T-helper 2 cell treated with Interferon-gamma antibody and Interleukin-4, amounts not matched to agents 100 ng/mL and 5 ng/mL, for 36 hours (primary cell): ENCODE data around the gene RAD51B. TPM values are rescaled to one million over a fixed set of nuclear protein-coding genes. Genes with fewer than 3 reads are reported as not detected.

Experiments used
- intact Hi-C: fragments of 100-400 bp; cut with micrococcal nuclease; formaldehyde crosslinking; loops from one replicate; pipeline ENCODE4 v1.15.1; 2023
- total RNA-seq: library from RNA; stranded (reverse); gene quantifications from 2 replicates; pipeline ENCODE4 v1.2.3, GENCODE V29; 2022

The RAD51B gene
- total RNA-seq, 1 donor from 2014 or later = 31.7 TPM

DNA sequence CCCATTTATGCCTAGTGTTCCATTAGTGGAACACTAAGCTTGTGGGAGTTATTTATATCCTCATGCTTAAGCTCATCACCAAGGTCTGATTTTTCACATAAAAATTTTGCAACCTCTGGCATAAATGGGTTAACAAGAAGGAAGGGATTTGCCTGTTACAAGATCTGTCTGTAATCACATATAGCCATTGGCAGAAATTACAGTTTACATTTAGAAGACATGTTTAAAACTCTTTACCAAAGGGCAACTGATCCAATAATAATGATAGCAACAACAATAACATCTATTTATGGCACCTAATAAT is 550.4 kb downstream of the RAD51B start:
- intact Hi-C loops = no loop called here

DNA sequence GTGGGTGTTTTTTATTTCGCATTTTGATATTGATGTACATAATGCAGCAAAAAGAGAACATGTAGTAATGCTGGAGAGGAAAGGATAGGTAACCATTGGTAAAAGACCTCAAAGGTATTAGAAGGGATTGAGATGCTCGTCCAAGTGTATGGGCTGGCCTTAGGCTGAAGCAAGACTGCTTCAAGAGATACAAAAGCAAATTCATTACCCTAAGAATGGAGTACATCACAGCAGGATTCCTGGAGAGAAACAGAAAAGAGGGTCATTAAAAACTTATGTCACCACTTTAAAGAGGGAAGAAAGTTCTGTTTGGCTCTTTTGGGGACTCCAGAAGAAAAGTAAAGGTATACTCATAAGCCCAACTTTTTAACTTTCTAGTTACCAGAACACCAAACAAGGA is 552.8 kb downstream of the RAD51B start:
- intact Hi-C loops = no loop called here

GRCh38 chr14:68373124-68373646 is 553.6 kb downstream of the RAD51B start:
- intact Hi-C loops = no loop called here

GRCh38 chr14:68373847-68374444 is 554.4 kb downstream of the RAD51B start:
- intact Hi-C loops = no loop called here

DNA sequence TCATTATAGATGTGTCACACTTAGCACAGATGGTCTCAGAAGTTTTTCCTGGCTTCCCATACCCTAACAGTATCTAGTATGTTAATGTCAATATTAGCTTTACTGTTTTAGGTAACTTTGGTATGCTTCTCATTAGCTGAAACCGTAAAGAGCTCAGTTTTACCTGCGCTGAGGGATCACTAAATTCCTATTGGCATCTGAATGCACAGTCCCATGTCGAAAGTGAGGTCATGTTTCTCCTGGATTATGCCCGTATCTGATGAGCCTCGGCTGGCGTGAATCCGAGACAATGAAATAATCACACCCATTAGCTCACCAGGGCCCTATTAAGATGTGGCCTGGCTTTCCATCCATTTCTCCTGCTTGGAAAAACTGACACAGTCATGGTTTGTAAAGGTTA is 555.1 kb downstream of the RAD51B start:
- intact Hi-C loops = no loop called here

GRCh38 chr14:68375376-68375775 is 555.8 kb downstream of the RAD51B start:
- intact Hi-C loops = no loop called here

DNA sequence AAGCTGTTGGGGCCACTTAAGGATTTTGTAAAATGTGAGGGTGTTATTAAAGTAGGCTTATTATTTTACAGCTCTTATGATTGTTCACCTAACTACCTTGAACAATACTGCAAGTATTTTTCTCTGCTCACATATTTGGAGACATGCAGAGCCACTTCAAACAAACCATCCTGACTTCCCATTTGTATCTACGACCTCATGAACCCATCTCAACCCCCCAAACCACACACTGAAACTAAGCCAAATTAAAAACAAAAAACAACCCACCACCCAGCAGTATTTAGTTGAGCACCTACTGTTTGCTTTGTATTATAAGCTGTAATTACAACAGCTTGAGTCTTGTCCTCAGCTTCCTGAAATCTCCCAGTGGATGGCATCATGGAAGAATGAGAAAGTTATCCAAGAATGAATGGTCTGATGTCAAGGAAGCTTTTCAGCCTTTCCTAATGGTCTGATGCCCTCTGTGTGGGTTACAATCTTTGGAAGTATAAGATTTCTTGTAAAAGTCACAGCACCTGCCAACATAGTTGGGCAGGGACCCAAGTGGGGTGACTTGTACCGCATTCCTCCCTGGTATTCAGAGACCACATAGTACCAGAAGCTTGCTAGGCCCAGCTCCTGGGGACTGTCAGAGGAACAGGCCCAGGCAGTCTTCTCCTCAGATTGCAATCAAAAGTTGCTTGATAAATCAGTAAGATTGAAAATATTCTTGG is 556.6 kb downstream of the RAD51B start:
- intact Hi-C loops = no loop called here

GRCh38 chr14:68377006-68377405 is 557.4 kb downstream of the RAD51B start:
- intact Hi-C loops = no loop called here

GRCh38 chr14:68377459-68377858 is 557.9 kb downstream of the RAD51B start:
- intact Hi-C loops = no loop called here

- intact Hi-C loops = no loop called here
These were observed 560.1 kb downstream of the RAD51B start for GRCh38 chr14:68379510-68380328.

DNA sequence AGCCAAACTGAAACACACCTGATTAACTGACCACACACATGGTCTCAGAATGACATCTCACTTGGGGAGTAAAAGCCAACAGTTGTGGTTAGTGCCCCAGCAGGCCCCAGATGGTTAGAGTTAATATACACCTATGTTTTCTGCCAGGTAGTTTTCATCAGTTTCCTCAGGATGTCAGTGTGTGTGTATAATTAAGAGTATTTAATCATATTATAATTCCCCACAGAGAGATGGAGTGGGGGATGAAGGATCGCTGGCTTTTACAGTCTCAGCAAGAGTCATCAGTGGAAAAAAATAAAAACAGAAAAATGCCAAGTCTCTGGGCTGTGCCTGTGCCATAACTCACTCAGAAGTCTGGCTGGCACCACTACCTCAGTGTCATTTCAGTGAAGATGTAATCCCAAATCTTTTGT is 560.8 kb downstream of the RAD51B start:
- intact Hi-C loops = no loop called here

GRCh38 chr14:68384335-68384734 is 564.8 kb downstream of the RAD51B start:
- intact Hi-C loops = no loop called here

GRCh38 chr14:68384881-68385280 is 565.3 kb downstream of the RAD51B start:
- intact Hi-C loops = no loop called here

DNA sequence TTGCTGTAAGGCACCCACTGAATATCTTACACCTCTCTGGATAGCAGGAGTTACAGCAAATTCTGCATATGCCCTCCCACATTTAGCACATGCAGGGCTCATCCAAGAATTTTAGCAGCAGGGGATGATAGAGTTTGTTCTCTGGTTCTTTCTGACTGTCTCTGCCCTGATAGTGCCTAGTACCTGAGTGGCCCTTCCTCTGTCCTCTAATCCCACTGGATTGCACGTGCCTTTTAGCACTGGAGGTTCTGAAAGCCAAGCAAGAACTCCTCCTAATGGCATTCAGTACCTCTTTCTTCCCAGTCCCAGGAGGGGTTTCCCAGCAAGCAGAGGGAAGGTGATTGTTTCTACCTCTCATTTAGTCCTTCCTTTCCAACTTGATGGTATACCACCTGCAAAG is 566.9 kb downstream of the RAD51B start:
- intact Hi-C loops = no loop called here

DNA sequence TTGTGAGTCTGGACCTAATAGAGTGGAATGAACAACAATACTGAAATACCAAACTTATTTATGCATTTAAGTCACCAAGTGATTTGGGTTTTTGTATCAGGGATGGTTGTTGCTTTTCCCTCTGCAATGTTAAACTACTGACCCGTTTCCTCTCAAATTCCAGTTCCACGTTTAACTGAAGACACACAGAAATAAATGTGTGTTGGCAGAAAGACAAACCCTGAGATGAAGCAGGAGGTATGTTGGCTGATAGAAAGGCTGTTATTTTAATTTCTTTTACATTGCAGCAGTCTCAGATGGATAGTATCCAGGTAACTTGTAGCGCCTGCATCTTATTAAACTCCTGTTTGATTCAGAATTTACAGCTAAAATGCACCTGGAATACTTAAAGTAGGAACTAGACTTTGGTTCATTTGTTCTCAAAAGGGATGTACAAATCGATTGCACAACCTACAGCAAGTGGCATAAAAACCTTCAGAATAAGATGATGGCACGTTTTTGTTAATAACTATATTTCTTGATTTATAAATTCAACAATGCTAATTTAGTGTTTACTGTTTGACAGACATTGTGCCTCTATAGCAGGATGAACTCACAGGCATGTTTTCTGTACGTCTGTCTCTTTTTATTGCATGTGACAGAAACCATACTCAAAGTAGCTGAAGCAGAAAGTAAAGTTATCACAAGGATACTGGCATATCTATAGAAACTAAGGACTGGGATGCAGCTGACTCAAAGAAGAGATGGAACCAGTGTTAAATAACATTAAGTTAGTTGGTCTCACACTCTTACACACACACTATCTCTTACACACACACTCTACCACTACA is 567.6 kb downstream of the RAD51B start:
- intact Hi-C loops = no loop called here

DNA sequence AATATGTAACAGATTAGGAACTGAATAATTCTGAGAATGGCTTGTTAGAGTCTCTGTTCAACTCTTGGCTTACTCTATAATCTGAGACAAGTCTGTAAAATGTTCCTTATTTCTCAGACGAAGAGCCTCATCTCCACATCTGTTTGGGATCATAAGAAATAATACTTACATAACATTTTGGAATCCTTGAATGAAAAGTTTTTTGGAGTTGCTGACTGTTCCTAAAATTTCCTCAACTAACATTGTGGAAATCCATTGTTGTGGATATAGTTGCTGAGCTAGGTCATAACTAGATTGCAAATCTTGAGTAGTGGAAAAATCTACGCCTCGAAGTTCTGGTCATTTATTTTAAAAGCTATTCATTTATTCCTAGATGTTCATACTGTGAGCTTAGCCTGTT is 570.4 kb downstream of the RAD51B start:
- intact Hi-C loops = no loop called here

DNA sequence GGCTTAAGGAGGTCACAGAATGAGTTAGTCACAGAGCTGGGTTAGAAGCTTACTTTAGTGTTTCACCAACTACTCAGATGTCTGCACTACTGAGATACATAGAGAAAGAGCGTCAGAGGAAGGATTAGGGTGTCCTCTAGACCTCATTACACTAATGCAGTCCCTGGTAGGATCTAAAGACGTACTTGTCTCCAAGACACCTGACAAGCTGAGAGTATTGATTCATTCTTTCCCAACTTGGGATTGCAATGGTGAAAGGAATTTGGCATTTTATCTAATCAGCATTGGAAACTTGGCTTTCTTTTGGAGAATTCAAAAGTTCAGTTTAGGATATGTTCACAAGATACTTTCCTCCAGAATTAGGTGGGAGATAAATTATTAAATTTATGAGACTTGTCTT is 571.2 kb downstream of the RAD51B start:
- intact Hi-C loops = no loop called here

DNA sequence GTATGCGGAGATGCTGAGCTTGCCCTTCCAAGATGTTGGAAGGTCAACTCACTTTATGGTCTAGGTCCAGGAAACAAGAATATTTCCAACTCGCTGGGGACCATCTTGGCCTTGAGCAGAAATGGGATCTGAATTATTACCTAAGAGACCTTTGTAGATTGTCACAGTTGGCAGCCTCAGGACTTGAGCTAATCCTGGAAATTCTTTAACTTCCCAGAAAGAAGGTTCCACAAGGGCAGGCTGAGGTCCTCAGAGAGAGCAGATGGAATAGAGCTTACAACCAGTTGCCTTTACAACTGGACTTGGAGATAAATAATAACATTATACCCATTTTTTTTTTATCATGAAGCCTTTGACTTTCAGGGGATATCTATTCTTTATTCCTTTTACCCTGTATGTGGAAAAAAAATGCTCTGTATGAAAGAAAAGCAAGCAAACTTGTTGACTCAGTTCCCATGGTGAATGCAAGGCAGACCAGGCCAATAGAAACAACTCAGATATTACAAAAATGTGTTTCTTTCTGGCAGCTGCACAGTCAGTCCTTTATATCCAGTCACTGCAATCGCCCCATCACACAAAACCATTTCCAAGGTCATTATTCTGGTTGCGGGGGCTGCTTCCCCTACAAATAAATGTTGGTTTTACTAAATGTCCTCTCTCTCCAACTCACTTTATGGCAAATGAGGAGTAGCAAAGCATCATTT is 571.9 kb downstream of the RAD51B start:
- intact Hi-C loops = no loop called here

DNA sequence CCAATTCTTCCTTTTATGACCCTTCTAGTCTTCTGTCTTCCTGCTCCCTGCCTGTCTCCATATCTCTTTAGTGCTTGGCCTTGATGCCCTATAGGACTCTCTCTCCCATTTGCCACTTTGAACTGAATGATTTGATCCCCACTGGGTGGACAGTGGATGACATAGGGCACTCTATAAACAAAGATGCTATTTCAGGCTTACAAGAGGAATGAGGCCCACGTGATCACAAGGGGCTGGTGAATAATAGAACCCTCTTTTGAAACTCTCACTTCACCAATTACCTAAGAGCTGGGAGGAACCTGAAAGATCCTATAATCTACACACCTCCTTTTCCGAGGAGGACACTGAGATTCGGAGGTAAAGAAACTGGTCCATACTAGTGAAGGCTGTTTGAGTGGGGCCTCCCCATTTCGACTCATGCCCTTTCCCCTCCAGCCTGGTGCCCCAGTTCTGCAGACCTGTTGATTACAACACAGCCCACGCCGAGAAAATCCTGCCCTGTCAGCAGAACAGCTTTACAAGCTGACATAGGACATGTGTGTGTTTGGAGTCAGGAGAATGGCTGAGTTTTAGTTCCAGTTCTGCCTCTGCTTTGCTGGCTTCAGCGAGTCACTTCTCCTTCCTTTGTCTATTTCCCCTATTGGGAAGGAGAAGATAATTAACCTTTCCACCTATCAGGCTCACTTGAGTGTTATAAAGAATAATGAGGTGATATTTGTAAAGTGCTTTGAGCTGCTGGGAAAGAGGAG is 573.0 kb downstream of the RAD51B start:
- intact Hi-C loops = no loop called here

- intact Hi-C loops = no loop called here
These were observed 573.7 kb downstream of the RAD51B start for GRCh38 chr14:68393259-68393658.
